GM18508 (cell line): ENCODE data around the gene UGT1A5.

Experiments used
- ATAC-seq: cut with Tn5 transposase; IDR thresholded peaks from one replicate; pipeline ENCODE4 v1.9.1; 2021; ENCODE audit warnings: moderate number of reproducible peaks; ENCODE audit not compliant: insufficient read depth, unreplicated experiment

The UGT1A5 gene

DNA sequence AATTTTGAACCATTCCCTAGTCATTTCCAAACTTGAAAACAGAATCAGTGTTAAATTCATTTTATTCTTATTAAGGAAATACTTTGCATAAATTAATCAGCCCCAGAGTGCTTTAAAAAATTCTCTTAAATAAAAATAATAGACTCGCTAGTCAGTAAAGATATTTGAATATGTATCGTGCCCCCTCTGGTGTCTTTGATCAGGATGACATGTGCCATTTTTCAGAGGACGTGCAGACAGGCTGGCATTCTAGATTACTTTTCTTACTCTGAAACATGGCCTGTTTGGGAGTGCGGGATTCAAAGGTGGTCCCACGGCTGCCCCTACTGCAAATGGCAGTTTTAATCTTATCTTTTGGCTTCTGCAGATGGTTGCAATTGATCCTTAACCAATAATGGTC lies 59.9 kb downstream of the UGT1A5 start:
- no peak for ATAC-seq

DNA sequence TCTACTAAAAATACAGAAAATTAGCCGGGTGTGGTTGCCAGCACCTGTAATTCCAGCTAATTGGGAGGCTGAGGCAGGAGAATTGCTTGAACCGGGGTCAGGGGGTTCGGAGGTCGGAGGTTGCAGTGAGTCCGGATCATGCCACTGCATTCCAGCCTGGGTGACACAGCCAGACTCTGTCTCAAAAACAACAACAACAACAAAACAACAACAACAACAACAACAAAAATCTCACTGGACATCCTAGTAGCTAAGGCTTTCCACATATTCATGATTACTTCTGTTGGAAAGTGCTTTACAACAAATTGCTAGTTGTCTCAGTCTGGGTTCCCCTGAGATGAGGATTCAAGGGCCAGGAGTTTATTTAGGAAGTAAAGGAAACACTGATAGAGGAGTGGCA lies 61.1 kb downstream of the UGT1A5 start:
- no peak for ATAC-seq

DNA sequence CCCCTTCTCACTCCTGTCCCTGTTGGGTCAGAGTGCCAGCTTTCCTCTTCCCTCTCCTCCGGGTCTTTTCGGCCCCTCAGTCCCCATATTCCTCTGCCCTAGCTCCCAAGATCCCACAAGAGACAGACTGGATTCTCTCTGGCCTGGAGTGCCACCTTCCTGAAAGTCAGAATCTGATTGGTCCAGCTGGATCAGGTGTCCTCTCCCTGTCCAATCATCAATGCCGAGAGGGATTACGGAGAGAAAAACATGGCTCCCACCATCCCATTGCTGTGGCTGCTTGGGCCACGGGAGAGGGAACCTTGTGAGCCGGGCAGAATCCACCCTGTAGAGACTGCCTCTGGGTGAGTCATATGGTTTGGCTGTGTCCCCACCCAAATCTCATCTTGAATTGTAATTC lies 62.7 kb downstream of the UGT1A5 start:
- ATAC-seq = no peak

DNA sequence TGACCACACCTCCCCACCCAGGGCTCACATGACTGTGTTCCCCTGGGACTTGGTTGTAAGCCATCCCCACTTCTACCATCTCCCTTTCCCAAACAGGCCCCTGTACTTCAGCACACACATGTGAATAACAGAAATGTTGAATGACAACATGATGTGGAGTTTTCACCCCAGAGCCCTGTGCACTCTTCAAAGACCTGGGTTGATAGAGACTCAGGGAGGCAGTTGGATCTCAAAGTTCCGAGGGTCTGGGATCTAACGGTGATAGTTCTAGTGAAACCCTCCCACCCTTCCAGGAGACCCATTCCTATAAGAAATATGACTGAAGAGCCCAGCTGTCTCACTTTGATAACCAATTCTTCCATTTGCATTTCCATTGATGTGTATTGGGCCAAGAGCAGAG lies 65.3 kb downstream of the UGT1A5 start, which contains the start of gene MROH2A:
Gene MROH2A (plus strand): TSS at position 301 of the 400 bp plus-strand sequence. CDS start 1,029 bp downstream, outside the sequence.
- no peak for ATAC-seq

DNA sequence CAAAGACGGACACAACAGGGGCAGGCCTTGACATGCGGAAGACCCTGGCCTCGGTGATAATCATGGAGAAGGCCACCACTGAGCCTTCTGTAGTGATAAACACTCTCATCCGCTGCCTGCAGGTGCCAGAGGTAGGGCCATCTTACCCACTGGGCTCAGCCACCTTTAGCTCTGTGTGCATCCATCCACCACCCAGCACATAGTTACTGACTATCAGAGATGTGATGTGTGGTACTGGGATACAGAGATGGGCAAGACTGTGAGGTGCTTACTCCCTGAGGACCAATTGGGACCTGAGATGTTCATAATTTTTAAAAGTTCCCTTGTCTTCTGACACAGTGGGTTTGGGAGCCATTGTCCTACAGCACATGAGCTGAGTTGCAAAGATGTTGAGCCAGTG lies 67.0 kb downstream of the UGT1A5 start:
- ATAC-seq = no peak

DNA sequence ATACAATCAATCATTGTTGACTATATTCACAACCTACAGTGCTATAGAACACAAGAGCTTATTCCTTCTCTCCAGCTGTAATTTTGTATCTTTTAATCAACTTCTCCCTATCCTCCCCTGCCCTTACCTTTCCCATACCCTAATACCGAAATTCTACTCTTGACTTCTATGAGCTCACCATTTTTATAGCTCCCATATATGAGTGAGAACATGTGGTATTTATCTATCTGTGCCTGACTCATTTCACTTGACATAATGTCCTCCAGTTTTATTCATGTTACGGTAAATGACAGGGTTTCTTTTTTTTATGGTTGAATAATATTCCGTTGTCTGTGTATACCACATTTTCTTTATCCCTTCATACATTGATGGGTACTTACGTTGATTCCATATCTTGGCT lies 68.1 kb downstream of the UGT1A5 start:
- ATAC-seq = no peak

DNA sequence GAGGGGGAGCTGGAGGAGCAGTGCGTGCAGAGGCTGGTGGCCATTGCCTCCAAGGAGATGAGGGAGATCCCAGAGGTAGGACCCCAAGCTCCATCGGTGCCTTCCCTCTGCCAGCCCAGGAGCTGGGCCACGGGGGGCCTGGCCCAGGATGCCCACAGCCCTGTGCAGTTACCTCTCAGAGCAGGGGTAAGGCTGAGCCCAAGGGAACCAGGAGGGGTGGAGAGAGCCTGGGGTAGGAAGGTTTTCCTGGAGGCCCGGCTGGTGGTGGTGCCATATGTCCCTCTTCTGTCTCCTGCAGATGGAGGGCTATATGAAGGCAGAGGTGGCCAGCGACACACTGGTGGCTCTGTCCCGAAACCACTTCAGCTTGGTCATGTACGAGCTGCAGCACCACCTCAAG lies 76.8 kb downstream of the UGT1A5 start:
- ATAC-seq = no peak

DNA sequence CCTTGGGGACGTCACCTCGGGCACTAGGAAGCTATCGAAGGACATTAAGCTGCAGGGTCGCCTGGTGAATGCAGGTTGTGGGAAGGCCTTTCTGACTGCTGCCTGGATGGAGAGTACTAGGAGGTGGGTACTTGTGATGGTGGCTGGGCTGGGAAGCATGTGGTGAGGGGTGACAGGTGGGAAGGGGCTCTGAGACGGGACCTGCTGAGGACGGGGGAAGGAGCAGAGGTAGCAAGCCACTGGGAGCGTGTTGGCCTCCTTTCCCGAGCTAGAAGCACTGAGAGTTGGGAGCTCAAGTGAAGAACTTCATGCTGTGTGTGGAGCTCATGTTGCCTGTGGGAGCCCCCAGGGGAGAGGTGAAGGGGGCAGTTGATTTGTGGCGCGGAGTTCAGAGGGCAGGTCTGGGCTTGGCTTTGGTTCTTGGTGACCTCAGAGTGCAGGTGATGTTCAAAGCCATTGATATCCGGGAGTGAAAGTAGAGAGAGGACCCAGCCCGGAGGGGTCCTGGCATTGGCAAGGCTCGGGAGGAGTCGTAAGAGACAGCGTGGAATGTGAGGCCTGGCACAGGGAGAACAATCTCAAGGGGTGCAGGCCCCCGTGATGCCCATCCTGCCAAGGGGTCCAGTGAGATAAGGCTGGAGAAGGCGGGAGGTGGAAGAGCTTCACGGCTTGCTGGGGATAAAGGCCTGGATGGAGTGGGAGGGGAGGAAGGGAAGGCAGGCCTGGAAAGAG lies 78.6 kb downstream of the UGT1A5 start:
- ATAC-seq = no peak

DNA sequence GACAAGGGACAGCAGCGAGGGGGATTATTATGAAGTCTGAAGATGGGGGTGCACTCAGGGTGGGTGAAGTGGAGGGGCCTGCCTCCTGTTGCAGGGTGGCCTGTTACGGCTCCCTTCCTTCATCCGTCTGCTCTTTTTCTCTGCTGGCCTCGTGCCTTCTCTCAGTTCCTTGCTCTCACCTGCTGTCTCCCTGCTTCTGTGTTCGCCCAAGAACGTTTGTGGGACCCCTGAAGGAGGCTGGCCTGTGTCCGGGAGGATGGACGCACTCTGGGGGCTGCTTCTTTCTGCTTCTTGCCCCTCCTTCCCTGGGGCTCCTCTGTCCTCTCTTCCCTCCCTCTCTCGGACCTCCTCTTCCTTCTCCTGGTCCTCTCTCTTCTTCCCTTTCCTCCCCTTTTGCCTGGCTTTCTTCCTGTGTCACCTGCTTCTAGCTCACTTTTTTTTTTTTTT lies 79.2 kb downstream of the UGT1A5 start:
- no peak for ATAC-seq

DNA sequence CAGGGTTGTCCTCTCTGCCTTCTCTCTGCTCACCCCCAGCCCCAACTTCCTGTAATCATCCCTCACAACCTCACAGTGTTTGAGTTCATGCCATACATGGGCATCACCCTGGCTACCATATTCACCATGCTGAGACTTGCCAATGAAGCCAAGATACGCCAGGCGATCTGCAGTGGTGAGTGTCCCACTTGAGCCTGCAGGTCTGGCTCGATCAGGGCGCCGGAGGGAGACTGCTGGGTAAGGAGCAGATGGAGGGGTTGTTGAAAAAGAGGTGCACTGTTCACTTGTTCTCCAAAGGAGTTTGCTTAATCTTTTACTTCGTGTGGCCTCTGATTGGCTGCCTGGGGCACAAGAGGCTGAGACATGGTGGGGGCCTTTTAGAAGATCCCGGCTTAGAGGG lies 80.0 kb downstream of the UGT1A5 start:
- no peak for ATAC-seq

DNA sequence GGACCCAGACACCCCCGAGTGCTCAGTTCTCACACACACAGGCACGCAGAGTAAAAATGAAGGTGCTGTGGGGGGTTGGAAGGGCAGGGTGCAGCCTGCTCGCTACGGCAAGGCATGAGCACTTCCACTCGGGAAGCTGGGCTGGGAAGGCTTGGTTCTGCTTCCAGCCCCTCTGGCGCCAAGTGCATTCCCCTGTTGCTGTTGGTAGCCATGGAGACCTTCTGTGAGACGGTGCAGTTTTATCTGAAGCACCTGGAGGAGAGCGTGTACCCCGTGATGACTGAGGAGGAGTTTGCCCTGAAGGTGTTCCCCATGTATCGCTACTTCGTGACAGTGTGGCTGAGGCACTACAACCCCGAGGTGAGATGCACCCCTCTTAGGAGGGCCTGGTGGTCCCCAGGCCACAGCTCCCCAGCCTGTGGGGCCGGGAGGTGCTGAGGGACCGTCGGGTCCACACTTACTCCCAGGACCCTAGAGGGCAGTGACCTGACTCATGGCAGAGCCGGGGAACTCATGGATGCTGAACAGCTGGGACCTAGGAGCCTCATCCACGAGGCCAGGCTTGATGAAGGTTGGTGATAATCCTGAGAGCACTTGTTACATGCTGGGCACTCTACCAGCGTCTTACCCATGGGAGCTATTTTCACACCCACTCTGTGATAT lies 80.9 kb downstream of the UGT1A5 start:
- no peak for ATAC-seq

DNA sequence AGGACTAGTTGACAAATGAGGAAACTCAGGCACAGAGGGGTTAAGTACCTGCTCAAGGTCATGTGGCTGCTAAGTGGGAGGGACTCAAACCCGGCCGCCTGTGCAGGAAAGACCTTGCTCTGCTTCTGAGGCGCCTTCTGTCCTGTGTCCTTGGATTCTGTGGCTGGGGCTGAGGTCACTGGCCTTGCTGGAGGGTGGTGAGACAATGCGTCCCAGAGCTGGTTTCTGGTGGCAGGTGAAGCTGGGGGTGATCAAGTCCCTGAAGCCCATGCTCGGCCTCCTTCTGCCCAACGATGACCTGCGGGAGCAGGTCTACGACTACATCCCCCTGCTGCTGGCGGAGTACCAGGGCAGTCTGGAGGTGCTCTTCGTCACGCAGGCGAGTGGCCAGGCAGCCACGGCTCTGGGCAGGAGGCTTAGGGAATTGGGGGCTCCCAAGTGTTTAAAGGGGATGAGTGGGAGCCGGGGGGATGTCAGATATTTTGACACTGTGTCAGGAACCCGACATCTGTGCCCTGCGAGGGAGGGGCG lies 81.5 kb downstream of the UGT1A5 start:
- ATAC-seq = no peak

DNA sequence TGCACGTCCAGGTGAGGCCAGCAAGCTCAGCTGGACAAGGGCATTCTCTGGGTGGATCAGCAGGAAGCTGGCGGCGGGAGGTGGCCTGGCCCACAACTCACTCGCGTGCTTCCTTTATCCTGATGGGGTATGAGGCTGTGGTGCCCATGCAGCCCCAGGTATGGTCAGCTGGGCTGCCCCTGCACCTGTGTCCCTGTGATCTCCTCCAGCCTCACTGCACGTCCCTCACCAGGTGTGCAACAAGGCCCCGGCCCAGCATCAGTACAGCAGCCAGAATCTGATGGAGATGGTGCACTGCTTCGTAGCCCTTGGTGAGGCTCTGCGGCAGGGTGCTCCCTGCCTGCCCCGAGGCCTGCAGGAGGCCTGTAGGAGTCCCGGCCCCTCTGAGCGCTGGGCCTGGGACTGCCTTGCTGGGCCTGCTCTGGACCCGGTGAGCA lies 83.0 kb downstream of the UGT1A5 start:
- ATAC-seq = no peak

DNA sequence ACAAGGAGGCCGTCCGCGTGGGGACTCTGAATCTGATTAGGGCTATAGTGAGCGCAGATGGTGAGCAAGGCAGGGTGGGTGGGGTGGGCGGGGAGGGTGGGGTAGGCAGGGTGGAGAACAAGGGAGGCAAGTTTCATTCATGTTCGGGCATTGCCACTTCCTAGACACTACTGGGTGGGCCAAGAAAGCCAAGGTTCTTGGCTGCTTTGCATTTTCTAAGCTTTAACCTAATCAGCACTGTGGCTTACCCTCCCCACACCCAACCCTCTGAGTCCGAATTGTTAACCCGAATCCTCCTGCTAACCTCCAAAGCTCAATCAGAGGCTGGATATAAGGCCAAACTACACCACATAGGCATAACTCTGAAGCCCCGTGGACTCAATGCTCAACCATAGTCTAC lies 83.5 kb downstream of the UGT1A5 start:
- no peak for ATAC-seq

DNA sequence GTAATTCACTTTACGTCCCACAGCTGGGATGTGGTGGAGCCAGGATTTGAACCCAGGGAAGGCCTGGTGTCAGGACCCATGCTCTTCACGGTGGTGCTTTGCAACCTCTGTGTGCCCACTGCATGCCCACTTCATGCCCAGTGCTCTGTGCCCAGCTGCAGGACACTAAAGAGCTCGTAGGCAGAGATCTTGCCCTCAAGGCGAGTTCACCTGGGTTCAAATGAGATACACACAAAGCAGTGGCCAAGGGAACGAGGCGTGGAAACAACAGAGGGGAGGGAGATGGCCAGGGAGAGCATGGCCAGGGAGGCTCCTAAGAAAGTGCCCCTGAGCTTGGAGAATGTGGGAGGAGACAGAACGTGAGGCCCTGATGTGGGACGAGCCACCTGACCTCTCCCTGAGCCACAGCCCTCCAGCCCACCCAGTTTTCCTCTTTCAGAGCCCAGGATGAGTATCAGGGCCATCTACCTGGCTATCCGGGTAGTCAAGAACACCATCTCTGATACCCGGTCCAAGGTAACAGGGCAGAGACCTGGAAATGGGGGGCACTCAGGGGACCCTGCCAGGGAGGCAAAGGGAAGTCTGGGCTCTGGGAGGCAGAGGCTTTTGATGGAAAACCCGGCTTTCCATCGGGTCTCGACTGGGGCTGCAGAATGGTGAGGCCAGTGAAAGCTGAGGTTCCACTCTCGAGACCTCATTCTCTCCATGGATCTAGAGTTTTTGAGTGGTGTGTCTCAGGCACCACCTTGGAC lies 85.8 kb downstream of the UGT1A5 start:
- ATAC-seq = no peak

DNA sequence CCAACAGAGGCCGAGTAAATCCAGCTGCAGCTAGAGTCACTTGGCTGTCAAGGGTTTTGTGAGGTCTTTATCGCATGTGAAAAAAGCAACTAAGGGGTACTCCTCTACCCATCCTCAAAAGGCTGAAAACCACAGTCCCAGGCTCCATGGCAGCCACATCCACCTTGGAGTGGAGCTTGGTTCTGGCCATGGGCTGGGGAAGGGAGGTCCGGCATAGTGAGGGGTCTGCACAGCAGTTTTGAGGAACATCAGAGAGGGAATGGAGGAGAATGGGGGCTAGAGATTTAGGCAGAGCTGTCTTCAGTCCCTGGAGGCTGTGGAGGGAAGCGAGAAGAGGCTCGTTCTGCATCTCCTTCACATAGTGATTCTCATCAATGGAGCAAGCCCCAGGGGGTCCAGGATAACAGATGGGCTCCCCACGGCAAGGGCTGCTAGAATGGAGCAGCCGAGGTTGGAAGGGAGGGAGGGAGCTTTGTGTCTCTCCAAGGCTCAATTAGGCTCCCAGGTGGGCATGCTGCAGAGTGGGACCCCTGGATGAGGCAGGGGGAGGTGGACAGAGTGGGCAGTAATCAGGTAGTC lies 86.5 kb downstream of the UGT1A5 start:
- no peak for ATAC-seq

DNA sequence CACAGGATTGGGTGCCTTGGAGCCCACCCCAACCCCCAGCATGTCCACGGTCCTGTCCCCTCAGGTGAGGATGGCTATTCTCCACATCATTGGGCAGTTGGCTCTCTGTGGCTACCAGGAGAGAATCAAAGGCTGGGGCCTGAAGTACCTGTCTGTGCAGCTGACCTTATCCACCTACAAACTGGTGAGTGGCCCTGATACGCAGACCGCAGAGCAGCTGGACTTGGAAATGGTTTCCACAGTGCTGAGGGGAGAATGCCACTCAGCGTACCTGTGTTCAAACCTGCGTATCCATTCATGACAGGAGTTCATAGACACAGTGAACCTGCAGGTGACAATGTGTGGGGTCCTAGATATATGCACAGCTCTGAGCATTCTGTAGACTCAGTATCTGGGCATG lies 87.0 kb downstream of the UGT1A5 start:
- ATAC-seq = no peak

DNA sequence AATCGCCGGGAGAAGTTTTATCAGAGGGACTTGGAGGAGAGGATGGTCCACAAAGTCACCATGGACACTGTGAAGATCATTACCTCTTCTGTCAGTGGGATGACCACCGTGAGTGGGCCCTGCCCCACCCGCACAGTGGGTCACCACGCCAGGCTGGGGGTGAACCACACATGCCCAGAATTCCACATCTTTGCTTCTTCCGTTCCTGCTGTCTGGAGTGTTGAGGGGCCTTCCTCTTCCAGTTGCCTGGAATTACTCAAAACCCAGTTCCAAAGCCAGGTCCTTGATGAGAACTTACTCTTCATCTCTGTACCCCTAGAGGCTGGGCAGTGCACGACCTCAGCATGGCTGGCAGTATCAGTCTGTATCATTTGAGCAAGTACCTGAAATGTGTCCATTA lies 87.5 kb downstream of the UGT1A5 start:
- no peak for ATAC-seq

DNA sequence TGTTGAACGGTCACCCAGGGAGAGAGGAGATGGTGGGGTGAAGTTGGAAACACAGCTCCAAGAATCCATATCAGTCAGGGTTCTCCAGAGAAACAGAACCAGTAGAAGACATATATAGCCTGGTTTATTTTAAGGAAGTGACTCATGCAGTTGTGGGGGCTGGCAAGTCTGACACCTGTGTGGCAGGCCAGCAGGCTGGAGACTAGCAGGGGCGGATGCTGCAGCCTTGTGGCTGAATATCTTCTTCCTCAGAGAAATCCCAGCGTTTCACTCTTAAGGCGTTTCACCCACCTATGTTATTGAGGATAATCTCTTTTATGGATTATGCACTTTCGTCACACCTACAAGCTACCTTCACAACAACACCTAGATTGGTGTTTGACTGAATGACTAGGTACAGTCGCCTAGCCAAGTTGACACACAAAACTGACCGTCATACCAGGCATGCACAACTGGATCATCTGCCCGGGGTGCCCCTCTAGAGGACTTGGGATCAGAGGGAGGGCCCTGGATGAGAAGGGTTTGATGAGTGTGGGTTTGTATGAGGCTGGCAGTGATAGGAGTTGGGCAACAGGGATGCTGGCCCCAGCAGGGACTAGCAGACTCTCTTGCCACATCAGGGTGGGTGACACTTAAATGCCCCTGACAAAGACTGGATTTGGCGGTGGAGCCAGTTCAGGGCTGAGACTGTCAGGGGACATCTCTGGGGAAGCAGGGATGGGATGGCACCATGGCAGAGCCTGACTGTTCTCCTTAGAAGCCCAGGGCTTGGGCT lies 88.8 kb downstream of the UGT1A5 start:
- no peak for ATAC-seq
